GM12878 (cell line): ENCODE data around the gene CRTAP. TPM values are rescaled to one million over a fixed set of nuclear protein-coding genes. Genes with fewer than 3 reads are reported as not detected.

Experiments used
- ATAC-seq: fragments of 200-7000 bp; cut with Tn5 transposase; 3 replicates; pipeline ENCODE4 v1.9.1; 2020; ENCODE audit warnings: mild to moderate bottlenecking, moderate library complexity
- BruUV-seq: library from RNA; stranded (reverse); fragments of 400-500 nt; replicated peaks from 2 replicates; lab custom pipeline; 2021; lab: Mats Ljungman, UMichigan
- CTCF ChIA-PET: fragments of 300-600 bp; sonication (Branson Sonifier 250); formaldehyde crosslinking; extraction: SDS; loops from one replicate; lab custom pipeline; 2021; ENCODE audit warnings: inconsistent platforms; lab: Yijun Ruan, JAX
- POLR2A ChIA-PET: fragments of 350-600 bp; formaldehyde crosslinking; extraction: SDS; loops from one replicate; lab custom pipeline; 2021; ENCODE audit warnings: inconsistent platforms; lab: Charles Lee
- RAD21 ChIA-PET: fragments of 300-600 bp; sonication (Branson Sonifier 250); formaldehyde crosslinking; loops from one replicate; lab custom pipeline; 2023; ENCODE audit warnings: antibody characterized with exemption; ENCODE audit not compliant: unreplicated experiment; lab: Charles Lee
- SMC1A ChIA-PET: fragments of 300-600 bp; sonication (Branson Sonifier 250); formaldehyde crosslinking; loops from one replicate; lab custom pipeline; 2023; ENCODE audit not compliant: unreplicated experiment, uncharacterized antibody; lab: Charles Lee
- DNase-seq: peaks from one replicate; pipeline ENCODE4 v3.0.0-alpha.2; 2011; ENCODE audit warnings: low read depth, low spot score
- FAIRE-seq: peaks from 3 replicates; lab custom pipeline; 2011; peaks lifted over from hg19 to GRCh38; lab: Jason Lieb, UNC
- H2AFZ ChIP-seq: 2 replicates; pipeline ENCODE4 v1.6.0; 2011; ENCODE audit warnings: low read depth, low read length, control low read depth; ENCODE audit not compliant: control insufficient read depth
- H3K27ac ChIP-seq: 2 replicates; pipeline ENCODE4 v1.5.1; 2011; ENCODE audit warnings: control low read depth; ENCODE audit not compliant: control insufficient read depth, insufficient read depth
- H3K27me3 ChIP-seq, 2 experiments: replicated peaks in 1 of 2; 2 replicates each; pipeline versions ENCODE4 v1.6.0 to v1.6.1; 2011; ENCODE audit warnings: low read length in 1 of 2; ENCODE audit not compliant: control insufficient read depth in 2 of 2, insufficient read depth in 2 of 2
- H3K36me3 ChIP-seq, 2 experiments: 2 replicates each; pipeline ENCODE4 v1.5.1; 2011; ENCODE audit warnings: low read length in 1 of 2; ENCODE audit not compliant: control insufficient read depth in 2 of 2, insufficient read depth in 2 of 2
- H3K4me1 ChIP-seq: 2 replicates; pipeline ENCODE4 v1.6.1; 2011; ENCODE audit warnings: mild to moderate bottlenecking, low read length, moderate library complexity, mixed read lengths; ENCODE audit not compliant: control insufficient read depth, insufficient read depth
- H3K4me2 ChIP-seq: 2 replicates; pipeline ENCODE4 v1.6.0; 2011; ENCODE audit warnings: control low read depth; ENCODE audit not compliant: control insufficient read depth, insufficient read depth
- H3K4me3 ChIP-seq: fragments of 200-600 bp; sonication (generic); 2 replicates; pipeline ENCODE4 v1.5.1; 2016
- H3K79me2 ChIP-seq: 2 replicates; pipeline ENCODE4 v1.6.0; 2011; ENCODE audit warnings: low read length; ENCODE audit not compliant: control insufficient read depth, insufficient read depth
- H3K9ac ChIP-seq: 2 replicates; pipeline ENCODE4 v1.8.0; 2011; ENCODE audit warnings: low read length, control low read depth, mixed read lengths; ENCODE audit not compliant: control insufficient read depth, insufficient read depth
- H3K9me3 ChIP-seq: replicated peaks from 3 replicates; pipeline ENCODE4 v1.5.1; 2011; ENCODE audit warnings: mild to moderate bottlenecking, low read length; ENCODE audit not compliant: control insufficient read depth, insufficient read depth
- H4K20me1 ChIP-seq: 2 replicates; pipeline ENCODE4 v1.6.0; 2011; ENCODE audit not compliant: control insufficient read depth, insufficient read depth
- BMI1 ChIP-seq: fragments of 450-650 bp; IDR thresholded peaks from 2 replicates; pipeline ENCODE4 v1.6.1; 2016; ENCODE audit warnings: mild to moderate bottlenecking, moderate library complexity, borderline replicate concordance
- BRCA1 ChIP-seq: IDR thresholded peaks from 2 replicates; pipeline ENCODE4 v1.6.1; 2011; ENCODE audit warnings: low read depth, low read length, improper control_type of control experiment
- CBFB ChIP-seq: IDR thresholded peaks from 2 replicates; pipeline ENCODE4 v1.6.1; 2016; ENCODE audit warnings: antibody characterized with exemption, low read depth
- E4F1 ChIP-seq: fragments of 450-650 bp; IDR thresholded peaks from 2 replicates; pipeline ENCODE4 v1.6.1; 2018; ENCODE audit warnings: borderline replicate concordance, mild to moderate bottlenecking; ENCODE audit not compliant: partially characterized antibody
- EZH2 ChIP-seq: IDR thresholded peaks from 2 replicates; pipeline ENCODE4 v1.6.1; 2012; ENCODE audit warnings: low read depth, mild to moderate bottlenecking, control low read depth, inconsistent platforms, low read length, borderline replicate concordance; ENCODE audit not compliant: control insufficient read depth
- FOS ChIP-seq: IDR thresholded peaks from 3 replicates; pipeline ENCODE4 v1.6.1; 2011; ENCODE audit warnings: borderline replicate concordance; ENCODE audit not compliant: insufficient read length; ENCODE audit errors: extremely low read depth
- HCFC1 ChIP-seq: fragments of 150-350 bp; IDR thresholded peaks from 2 replicates; pipeline ENCODE4 v1.6.1; 2014; ENCODE audit warnings: low read length
- NKRF ChIP-seq: fragments of 450-650 bp; conservative IDR thresholded peaks from 2 replicates; pipeline ENCODE4 v1.6.1; 2017; ENCODE audit warnings: mild to moderate bottlenecking, moderate library complexity
- PAX8 ChIP-seq: fragments of 450-650 bp; IDR thresholded peaks from 2 replicates; pipeline ENCODE4 v1.6.1; 2017; ENCODE audit warnings: mild to moderate bottlenecking, moderate library complexity
- POLR2A ChIP-seq: IDR thresholded peaks from 2 replicates; pipeline ENCODE4 v1.6.1; 2011; ENCODE audit warnings: low read depth, mild to moderate bottlenecking, low read length
- SREBF1 ChIP-seq: IDR thresholded peaks from 2 replicates; pipeline ENCODE4 v1.6.1; 2012; ENCODE audit warnings: mild to moderate bottlenecking, low read length
- whole genome bisulfite sequencing: methylation state at CpG from one replicate; pipeline ENCODE4 v1.1.6; 2016; ENCODE audit warnings: low lambda C conversion rate; ENCODE audit not compliant: insufficient replicate concordance, insufficient coverage; ENCODE audit errors: missing lambda C conversion rate; 5-methylcytosine and 5-hydroxymethylcytosine counted together
- in situ Hi-C: fragments of 300-500 bp; cut with MboI; formaldehyde crosslinking; loops from 9 replicates; pipeline ENCODE4 v1.14.3; 2018; ENCODE audit warnings: mixed read lengths
- intact Hi-C: fragments of 100-400 bp; cut with micrococcal nuclease; formaldehyde crosslinking; loops from one replicate; pipeline ENCODE4 v1.14.2; 2022; ENCODE audit not compliant: unreplicated experiment
- polyA plus RNA-seq, 11 experiments: library from polyadenylated mRNA; depleted of rRNA in 4 of 11; unstranded in 6 of 11; stranded (reverse) in 5 of 11; fragments of >200 nt; fragmentation: Nextera tagmentation in 4 of 11; fragmentation: Illumina TruSeq in 1 of 11; extraction: Ambion mirVana in 4 of 11; extraction: Trizol in 1 of 11; gene quantifications; 1 replicate in 1 of 11; 2 replicates in 10 of 11; pipeline versions ENCODE4 v1.2.1 to v1.2.3, GENCODE V29; 2011 to 2016; ENCODE audit warnings: inconsistent platforms in 2 of 11, missing spikeins in 2 of 11, low read depth in 1 of 11
- total RNA-seq, 4 experiments: library from RNA; depleted of rRNA in 3 of 4; stranded (reverse); fragments of >200 nt in 3 of 4; fragmentation: Illumina TruSeq in 1 of 4; extraction: Trizol in 1 of 4; gene quantifications; 2 replicates each; pipeline versions ENCODE4 v1.2.1 to v1.2.3, GENCODE V29; 2013 to 2021

CRTAP gene
- total and polyA plus RNA-seq, 10 of the 15 experiments (the other 5 are each of a cell fraction or from before 2014, with no cell fraction given) = 6.0 to 42.3 (median 23.3) TPM

- ChIA-PET POLR2A (interaction anchor here (0.6 kb wide), 1 partner anchor 17 kb away, joined by 3 read pairs; no protein-coding TSS in a partner anchor), RAD21 (interaction anchor here (0.7 to 3.8 kb wide), 4 partner anchors 40 to 657 kb away, joined by 3 to 160 read pairs (median 20); no protein-coding TSS in a partner anchor), SMC1A (interaction anchor here (2.9 to 4.4 kb wide), 3 partner anchors 234 to 657 kb away, joined by 17 to 135 read pairs (median 24); no protein-coding TSS in a partner anchor), CTCF (interaction anchor here (1.5 to 12.2 kb wide), 6 partner anchors 14 to 657 kb away, joined by 5 to 319 read pairs (median 38); no protein-coding TSS in a partner anchor)
- Histone ChIP-seq H3K27ac (no peak overlapping the region), H3K4me3 (no peak overlapping the region), H3K4me2 (no peak overlapping the region), H3K9ac (no peak overlapping the region), H3K4me1 (no peaks in the 10 kb centered on the region), H4K20me1 (no peaks in the 10 kb centered on the region), H3K79me2 (no peaks in the 10 kb centered on the region), H3K9me3 (no peaks in the 10 kb centered on the region), H3K36me3 (no peaks in the 10 kb centered on the region; a peak in 1 of 4 replicates), H3K27me3 (no peaks in the 10 kb centered on the region), H2AFZ (no peak overlapping the region)
- TF ChIP-seq NKRF = no peak
- no peak for TF ChIP-seq FOS
- TF ChIP-seq BMI1 = no peak
- no peak for TF ChIP-seq CBFB
- no peak for TF ChIP-seq E4F1
- TF ChIP-seq EZH2 = no peak
- no peak for TF ChIP-seq BRCA1
- TF ChIP-seq POLR2A = no peak
- no peak for TF ChIP-seq PAX8
- no peak for TF ChIP-seq HCFC1
- no peak for TF ChIP-seq SREBF1
- FAIRE-seq (no peak), ATAC-seq (no peak), DNase-seq (no peak)
- in situ Hi-C loops = loop anchor here (5.0 kb wide), 2 partner anchors 242 to 657 kb away; no protein-coding TSS in a partner anchor
- 40% methylated on average over 2 of the region's 2 CpGs for WGBS
- intact Hi-C loops = loop anchor here (5.0 kb wide), 1 partner anchor 187 kb away; no protein-coding TSS in a partner anchor
- BruUV-seq = no TSS peak
Measured at GRCh38 chr3:33130144-33130543, 16.3 kb downstream of the CRTAP start.
